ENCODE data around the gene SMARCD3. TPM values are rescaled to one million over a fixed set of nuclear protein-coding genes. Genes with fewer than 3 reads are reported as not detected.
A peak's percentile ranks its signal among the peaks of the same experiment; 100 is the strongest.

Gene SMARCD3
- total and polyA plus RNA-seq, 3 donors from 2014 or later, result 55.1 to 122 (median 94.0) TPM

- no peak for DNase-seq
- Histone ChIP-seq H3K27ac (no peak overlapping the region), H3K4me1 (peaks cover 39% of the 10 kb centered on the region), H3K9me3 (no peaks in the 10 kb centered on the region), H3K27me3 (no peaks in the 10 kb centered on the region), H3K36me3 (ENCODE audit: low read depth, missing control alignments) (no peaks in the 10 kb centered on the region), H3K4me3 (no peak overlapping the region)
- TF ChIP-seq, protein P1, sequence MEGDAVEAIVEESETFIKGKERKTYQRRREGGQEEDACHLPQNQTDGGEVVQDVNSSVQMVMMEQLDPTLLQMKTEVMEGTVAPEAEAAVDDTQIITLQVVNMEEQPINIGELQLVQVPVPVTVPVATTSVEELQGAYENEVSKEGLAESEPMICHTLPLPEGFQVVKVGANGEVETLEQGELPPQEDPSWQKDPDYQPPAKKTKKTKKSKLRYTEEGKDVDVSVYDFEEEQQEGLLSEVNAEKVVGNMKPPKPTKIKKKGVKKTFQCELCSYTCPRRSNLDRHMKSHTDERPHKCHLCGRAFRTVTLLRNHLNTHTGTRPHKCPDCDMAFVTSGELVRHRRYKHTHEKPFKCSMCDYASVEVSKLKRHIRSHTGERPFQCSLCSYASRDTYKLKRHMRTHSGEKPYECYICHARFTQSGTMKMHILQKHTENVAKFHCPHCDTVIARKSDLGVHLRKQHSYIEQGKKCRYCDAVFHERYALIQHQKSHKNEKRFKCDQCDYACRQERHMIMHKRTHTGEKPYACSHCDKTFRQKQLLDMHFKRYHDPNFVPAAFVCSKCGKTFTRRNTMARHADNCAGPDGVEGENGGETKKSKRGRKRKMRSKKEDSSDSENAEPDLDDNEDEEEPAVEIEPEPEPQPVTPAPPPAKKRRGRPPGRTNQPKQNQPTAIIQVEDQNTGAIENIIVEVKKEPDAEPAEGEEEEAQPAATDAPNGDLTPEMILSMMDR (IDR thresholded peaks at IDR 0.05), result no peak
- TF ChIP-seq POLR2A (IDR thresholded peaks at IDR 0.05), result no peak
- intact Hi-C loops (cut with DNase I; ENCODE audit: low total_unique reads), result no loop called here
- WGBS, 2 donors, result 94 to 95% methylated on average over 7 of the region's 7 CpGs
Measured at GRCh38 chr7:151257990-151258389, 9.5 kb upstream of the SMARCD3 start.

GRCh38 chr7:151256410-151257045 lies 8.0 kb upstream of the SMARCD3 start:
- WGBS, 2 donors, result 35 to 45% methylated on average over 16 of the region's 16 CpGs
- H3K27me3 ChIP-seq, result no peaks in the 10 kb centered on the region
- H3K4me1 ChIP-seq, result peaks cover 40% of the 10 kb centered on the region
- no peaks in the 10 kb centered on the region for H3K36me3 ChIP-seq (ENCODE audit: low read depth, missing control alignments)
- H3K4me3 ChIP-seq, result no peak overlapping the region
- intact Hi-C loops (cut with DNase I; ENCODE audit: low total_unique reads), result no loop called here
- H3K27ac ChIP-seq, result no peak overlapping the region
- no peaks in the 10 kb centered on the region for H3K9me3 ChIP-seq
- peak; percentile 89 for DNase-seq
- no peak for TF ChIP-seq POLR2A (IDR thresholded peaks at IDR 0.05)
- TF ChIP-seq, protein P1 (IDR thresholded peaks at IDR 0.05), result no peak

GRCh38 chr7:151255390-151255789 lies 6.9 kb upstream of the SMARCD3 start:
- Histone ChIP-seq H3K4me1 (peaks cover 45% of the 10 kb centered on the region), H3K27ac (no peak overlapping the region), H3K4me3 (no peak overlapping the region), H3K27me3 (no peaks in the 10 kb centered on the region), H3K36me3 (ENCODE audit: low read depth, missing control alignments) (no peaks in the 10 kb centered on the region), H3K9me3 (no peaks in the 10 kb centered on the region)
- TF ChIP-seq, protein P1 (IDR thresholded peaks at IDR 0.05), result no peak
- no peak for TF ChIP-seq POLR2A (IDR thresholded peaks at IDR 0.05)
- DNase-seq, result no peak
- intact Hi-C loops (cut with DNase I; ENCODE audit: low total_unique reads), result no loop called here
- WGBS, 2 donors, result 33 to 52% methylated on average over 7 of the region's 7 CpGs

DNA sequence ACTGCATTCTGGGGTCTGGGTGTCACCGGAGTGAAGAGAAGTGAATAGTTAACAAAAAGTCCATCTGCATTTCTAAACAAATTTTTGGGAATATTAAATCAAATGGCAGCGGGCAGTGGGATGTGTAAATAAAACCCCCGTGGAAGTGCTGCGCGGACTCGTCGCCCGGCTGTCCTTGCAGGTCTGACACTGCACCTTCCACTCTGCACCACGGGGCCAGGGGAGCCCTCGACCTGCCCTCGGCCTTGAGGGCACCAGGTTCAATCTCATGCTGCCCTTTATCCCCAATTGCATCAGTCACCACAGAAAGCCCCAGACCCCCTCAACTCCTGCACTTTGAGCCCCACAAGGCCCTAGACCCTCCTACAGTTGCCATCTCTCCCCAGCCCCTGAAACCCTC lies 6.4 kb upstream of the SMARCD3 start:
- WGBS, 2 donors, result 76 to 85% methylated on average over 11 of the region's 11 CpGs
- intact Hi-C loops (cut with DNase I; ENCODE audit: low total_unique reads), result no loop called here
- Histone ChIP-seq H3K4me3 (no peak overlapping the region), H3K9me3 (no peaks in the 10 kb centered on the region), H3K36me3 (ENCODE audit: low read depth, missing control alignments) (no peaks in the 10 kb centered on the region), H3K27ac (no peak overlapping the region), H3K4me1 (peaks cover 51% of the 10 kb centered on the region), H3K27me3 (no peaks in the 10 kb centered on the region)
- DNase-seq, result no peak
- TF ChIP-seq, protein P1 (IDR thresholded peaks at IDR 0.05), result no peak
- TF ChIP-seq POLR2A (IDR thresholded peaks at IDR 0.05), result no peak

DNA sequence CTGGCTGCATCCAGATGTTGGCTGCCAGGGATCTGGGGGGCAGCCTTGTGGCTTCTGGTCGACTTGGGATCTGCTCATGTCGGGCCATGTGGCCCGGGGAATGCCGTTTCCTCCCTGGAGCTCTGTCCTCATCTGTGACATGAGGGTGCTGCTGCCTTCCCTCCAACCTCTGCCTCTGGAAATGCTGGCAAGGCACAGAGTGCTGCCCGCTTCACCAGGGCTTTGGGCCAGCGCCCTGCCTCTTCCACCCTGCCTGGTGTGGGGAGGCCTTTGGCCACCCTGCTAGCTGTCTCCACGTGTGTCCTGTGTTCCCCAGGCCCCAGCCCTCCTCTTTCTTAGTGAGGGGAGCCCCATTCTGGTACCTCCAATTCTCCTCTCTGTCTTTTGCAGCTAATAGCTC lies 5.8 kb upstream of the SMARCD3 start:
- Histone ChIP-seq H3K27me3 (no peaks in the 10 kb centered on the region), H3K4me1 (peaks cover 56% of the 10 kb centered on the region), H3K4me3 (no peak overlapping the region), H3K27ac (no peak overlapping the region), H3K9me3 (no peaks in the 10 kb centered on the region), H3K36me3 (ENCODE audit: low read depth, missing control alignments) (no peaks in the 10 kb centered on the region)
- DNase-seq, result no peak
- TF ChIP-seq, protein P1 (IDR thresholded peaks at IDR 0.05), result no peak
- no peak for TF ChIP-seq POLR2A (IDR thresholded peaks at IDR 0.05)
- intact Hi-C loops (cut with DNase I; ENCODE audit: low total_unique reads), result no loop called here
- WGBS, 2 donors, result 55 to 71% methylated on average over 7 of the region's 7 CpGs

Measured in testis (tissue), 3 donors.